GM13976 (cell line): Measurements from ENCODE around the gene PACSIN2.
"Not testable (repeated sequence)": the region's sequence is repeated elsewhere in the genome, so short reads cannot be mapped to it uniquely, and the experiment has no call there.

Source experiments
- DNase-seq: peaks from one replicate; pipeline ENCODE4 v3.0.0; 2012; ENCODE audit warnings: low spot score
- in situ Hi-C: fragments of 300-500 bp; cut with MboI; formaldehyde crosslinking; loops from one replicate; pipeline ENCODE4 v1.12.0; 2022; ENCODE audit warnings: low sequenced_read_pairs, mixed read lengths, inconsistent platforms; ENCODE audit not compliant: unreplicated experiment
- TF ChIP-seq, protein P1 (sequence below): IDR thresholded peaks from 2 replicates; pipeline ENCODE4 v1.5.1; 2012; ENCODE audit warnings: borderline replicate concordance, mild to moderate bottlenecking; ENCODE audit not compliant: insufficient read depth; ENCODE audit errors: extremely low read depth, missing control alignments, control extremely low read depth

PACSIN2 gene

DNA sequence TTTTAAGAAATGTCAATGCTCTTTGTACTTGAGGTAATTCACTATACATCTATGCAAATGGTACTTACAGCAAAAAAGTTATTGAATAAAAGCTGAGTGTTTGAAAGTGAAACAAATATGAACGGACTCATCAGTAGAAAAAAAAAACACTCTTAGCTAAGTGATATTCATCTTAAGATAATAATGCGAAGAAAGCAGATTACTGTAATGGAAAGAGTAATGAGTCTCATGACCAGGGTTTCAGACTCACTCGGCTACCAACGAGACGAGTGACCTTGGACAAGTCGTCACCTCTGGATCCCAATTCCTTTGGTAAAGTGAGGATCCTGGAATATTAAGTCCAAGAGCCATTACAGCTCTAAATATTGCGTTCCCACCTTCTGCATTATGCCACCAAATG is 57.0 kb downstream of the PACSIN2 start:
- TF ChIP-seq, protein P1, sequence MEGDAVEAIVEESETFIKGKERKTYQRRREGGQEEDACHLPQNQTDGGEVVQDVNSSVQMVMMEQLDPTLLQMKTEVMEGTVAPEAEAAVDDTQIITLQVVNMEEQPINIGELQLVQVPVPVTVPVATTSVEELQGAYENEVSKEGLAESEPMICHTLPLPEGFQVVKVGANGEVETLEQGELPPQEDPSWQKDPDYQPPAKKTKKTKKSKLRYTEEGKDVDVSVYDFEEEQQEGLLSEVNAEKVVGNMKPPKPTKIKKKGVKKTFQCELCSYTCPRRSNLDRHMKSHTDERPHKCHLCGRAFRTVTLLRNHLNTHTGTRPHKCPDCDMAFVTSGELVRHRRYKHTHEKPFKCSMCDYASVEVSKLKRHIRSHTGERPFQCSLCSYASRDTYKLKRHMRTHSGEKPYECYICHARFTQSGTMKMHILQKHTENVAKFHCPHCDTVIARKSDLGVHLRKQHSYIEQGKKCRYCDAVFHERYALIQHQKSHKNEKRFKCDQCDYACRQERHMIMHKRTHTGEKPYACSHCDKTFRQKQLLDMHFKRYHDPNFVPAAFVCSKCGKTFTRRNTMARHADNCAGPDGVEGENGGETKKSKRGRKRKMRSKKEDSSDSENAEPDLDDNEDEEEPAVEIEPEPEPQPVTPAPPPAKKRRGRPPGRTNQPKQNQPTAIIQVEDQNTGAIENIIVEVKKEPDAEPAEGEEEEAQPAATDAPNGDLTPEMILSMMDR = no peak
- DNase-seq = no peak

DNA sequence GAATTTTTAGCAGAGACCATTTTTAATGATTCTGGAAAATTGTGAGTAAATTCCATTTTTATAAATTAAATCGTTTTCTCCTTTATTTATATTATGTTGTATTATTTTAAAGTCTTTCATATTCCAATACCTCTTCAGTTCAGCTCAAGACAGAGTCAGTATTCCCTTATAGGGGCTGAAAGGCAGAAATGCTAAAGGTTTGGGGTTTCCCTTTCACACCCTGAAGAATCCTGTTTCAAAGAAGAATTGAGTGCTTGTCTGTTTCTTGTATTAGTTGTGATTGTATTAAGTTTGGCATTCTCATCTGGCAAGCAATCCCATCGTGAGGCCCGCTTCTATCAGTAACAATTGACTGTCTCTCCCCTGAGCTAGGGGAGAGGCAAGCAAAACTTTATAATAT is 57.4 kb downstream of the PACSIN2 start:
- in situ Hi-C loops = no loop called here
- DNase-seq = no peak
- TF ChIP-seq, protein P1 = no peak

More for the DNA sequence above, 57.0 kb downstream of the PACSIN2 start:
- in situ Hi-C loops = no loop called here

DNA sequence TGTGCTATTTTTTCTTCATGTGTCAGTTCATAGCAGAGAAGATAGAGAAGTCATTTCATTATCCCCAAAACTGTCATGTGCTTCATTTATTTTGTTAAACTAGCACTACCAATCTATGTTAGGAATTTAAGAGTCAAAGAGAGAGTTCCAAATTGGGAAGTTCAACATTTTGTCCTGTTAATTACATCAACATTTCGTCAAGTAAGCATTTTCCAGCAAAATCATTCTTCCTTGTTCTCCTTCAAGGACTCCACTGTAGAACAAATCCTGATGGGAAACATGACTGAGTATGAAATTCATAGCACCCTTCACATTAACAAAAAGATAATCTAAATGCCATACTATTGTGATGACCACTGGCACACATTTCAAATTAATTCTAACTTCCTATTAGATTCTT is 59.1 kb downstream of the PACSIN2 start:
- in situ Hi-C loops = no loop called here
- TF ChIP-seq, protein P1 = no peak
- DNase-seq = no peak

DNA sequence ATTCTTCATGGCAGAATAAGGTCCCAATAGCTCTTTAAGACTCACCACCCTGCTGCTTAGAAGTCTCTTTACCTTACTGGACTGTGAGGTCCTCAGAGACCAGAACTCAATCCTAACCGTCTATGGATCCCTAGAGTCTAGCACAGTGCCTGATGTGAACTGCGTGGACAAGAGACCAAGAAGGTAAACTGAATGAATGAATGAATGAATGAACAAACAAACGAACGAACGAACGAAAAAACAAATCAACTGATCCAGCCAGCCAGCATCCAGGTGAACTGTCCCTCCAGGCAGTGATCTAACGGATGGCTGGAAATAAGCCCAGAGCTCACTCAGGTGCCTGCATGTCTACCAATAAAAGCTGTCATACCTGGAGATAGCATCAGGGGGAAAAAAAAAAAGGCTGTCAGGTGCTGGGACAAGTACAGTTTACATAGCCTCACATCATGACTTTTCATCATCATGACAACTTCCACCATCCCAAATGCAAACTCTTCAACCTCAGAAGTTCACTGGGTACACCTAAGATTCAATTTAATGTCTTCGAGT is 59.8 kb downstream of the PACSIN2 start:
- TF ChIP-seq, protein P1 = no peak
- in situ Hi-C loops = no loop called here
- no peak for DNase-seq

DNA sequence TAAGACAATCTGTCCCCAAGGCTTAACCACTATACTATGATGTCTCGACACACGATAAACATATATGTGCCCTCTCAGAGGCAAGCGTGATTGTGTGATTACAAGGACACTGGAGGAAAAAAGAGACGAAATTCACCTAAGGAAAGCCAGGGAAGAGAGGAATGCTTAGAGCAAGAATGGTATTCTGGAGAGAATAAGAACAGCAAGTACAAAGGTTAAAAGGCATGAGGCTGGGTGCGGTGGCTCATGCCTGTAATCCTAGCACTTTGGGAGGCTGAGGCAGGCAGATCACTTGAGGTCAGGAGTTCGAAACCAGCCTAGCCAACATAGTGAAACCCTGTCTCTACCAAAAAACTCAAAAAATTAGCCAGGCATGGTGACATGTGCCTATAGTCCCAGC is 61.2 kb downstream of the PACSIN2 start:
- in situ Hi-C loops, DNase-seq: not testable (repeated sequence)

DNA sequence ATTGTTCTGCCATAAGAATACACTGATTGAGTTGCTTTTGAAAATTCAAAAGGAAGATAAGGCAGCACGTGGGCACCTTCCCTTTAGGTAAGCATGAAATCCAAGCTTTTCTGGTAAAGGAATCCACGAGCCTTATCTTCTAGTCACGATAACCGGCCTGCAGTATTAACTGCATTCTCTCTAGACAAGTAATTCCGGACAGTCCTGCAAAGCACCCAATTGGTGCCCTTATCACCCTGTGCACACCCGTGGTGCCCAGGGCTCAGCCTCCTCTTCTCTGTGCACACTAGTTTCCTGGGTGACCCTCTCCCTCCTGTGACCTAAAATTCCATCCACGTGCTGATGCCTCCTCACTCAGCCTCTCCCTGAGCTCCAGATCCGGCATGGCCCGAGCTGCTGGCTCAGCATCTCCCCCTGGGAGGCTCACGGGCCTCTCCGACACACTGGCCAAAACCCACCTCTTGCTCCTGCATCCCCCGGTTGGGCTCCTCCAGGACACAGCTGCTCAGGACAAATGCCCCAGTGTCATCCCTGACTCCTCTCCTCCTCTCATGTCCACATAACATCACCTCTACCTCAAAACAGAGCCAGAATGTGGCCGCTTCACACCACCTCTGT is 63.7 kb downstream of the PACSIN2 start:
- TF ChIP-seq, protein P1 = no peak
- in situ Hi-C loops = no loop called here
- no peak for DNase-seq

DNA sequence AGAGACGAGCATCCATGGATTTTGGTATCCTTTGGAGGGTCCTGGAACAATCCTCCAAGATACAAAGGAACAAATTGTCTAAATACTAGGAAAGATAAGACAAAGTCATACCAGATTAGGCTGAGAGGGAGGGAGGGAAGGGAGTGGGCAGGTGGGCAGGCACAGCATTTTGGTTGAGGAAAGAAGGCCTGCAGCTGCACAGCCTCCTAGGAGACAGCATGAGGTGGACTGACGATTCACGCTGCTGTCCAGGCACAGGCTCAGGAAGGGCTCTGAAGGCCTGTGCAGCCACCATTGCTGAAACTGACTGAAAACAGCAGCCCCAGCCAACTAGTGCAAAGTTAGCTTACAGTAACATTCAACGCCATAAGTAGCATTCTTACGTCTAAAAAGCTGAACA is 64.7 kb downstream of the PACSIN2 start:
- TF ChIP-seq, protein P1 = no peak
- DNase-seq = no peak
- in situ Hi-C loops = no loop called here
